ENCODE data around the gene KCNJ13. TPM values are rescaled to one million over a fixed set of nuclear protein-coding genes. Genes with fewer than 3 reads are reported as not detected.

The KCNJ13 gene
- total RNA-seq, 1 donor from 2014 or later, result 21.9 TPM

GRCh38 chr2:232802091-232802490 lies 25.7 kb upstream of the KCNJ13 start:
- Histone ChIP-seq H3K36me3 (peaks cover 29% of the 10 kb centered on the region), H4K20me1 (ENCODE audit: low read depth) (peaks cover 3% of the 10 kb centered on the region), H3K4me3 (no peak overlapping the region), H2AFZ (replicated peaks) (no peak overlapping the region), H3K27ac (no peak overlapping the region), H3K79me2 (ENCODE audit: low read depth) (no peaks in the 10 kb centered on the region), H3K4me1 (no peaks in the 10 kb centered on the region), H3K9me3 (ENCODE audit: low read depth) (no peaks in the 10 kb centered on the region), H3K4me2 (no peak overlapping the region), H3K27me3 (no peaks in the 10 kb centered on the region), H3K9ac (no peak overlapping the region), H3F3A (ENCODE audit: low read depth) (no peaks in the 10 kb centered on the region)
- H3K27ac Mint-ChIP-seq, result no peak overlapping the region
- peaks cover 42% of the 10 kb centered on the region for H3K36me3 Mint-ChIP-seq
- H3K4me3 Mint-ChIP-seq, result no peak overlapping the region
- no peak for DNase-seq (ENCODE audit: low spot score)
- TF ChIP-seq CTCF (IDR thresholded peaks at IDR 0.05), result no peak
- no peak for TF ChIP-seq EZH2 (IDR thresholded peaks at IDR 0.05)
- no peak for TF ChIP-seq EZH2phosphoT487 (IDR thresholded peaks at IDR 0.05)
- peaks cover 13% of the 10 kb centered on the region for H3K9me3 Mint-ChIP-seq
- H3K4me1 Mint-ChIP-seq, result no peaks in the 10 kb centered on the region
- peaks cover 3% of the 10 kb centered on the region for H3K27me3 Mint-ChIP-seq (ENCODE audit: insufficient read depth, low read depth)

- DNase-seq (ENCODE audit: low spot score), result no peak
- Mint-ChIP-seq H3K27ac (no peak overlapping the region), H3K4me3 (no peak overlapping the region), H3K9me3 (peaks cover 13% of the 10 kb centered on the region), H3K36me3 (peaks cover 44% of the 10 kb centered on the region), H3K4me1 (no peaks in the 10 kb centered on the region), H3K27me3 (ENCODE audit: insufficient read depth, low read depth) (peaks cover 3% of the 10 kb centered on the region)
- Histone ChIP-seq H3K4me2 (no peak overlapping the region), H2AFZ (replicated peaks) (no peak overlapping the region), H3K4me1 (no peaks in the 10 kb centered on the region), H3F3A (ENCODE audit: low read depth) (no peaks in the 10 kb centered on the region), H3K36me3 (peaks cover 22% of the 10 kb centered on the region), H3K9ac (no peak overlapping the region), H3K79me2 (ENCODE audit: low read depth) (no peaks in the 10 kb centered on the region), H3K9me3 (ENCODE audit: low read depth) (no peaks in the 10 kb centered on the region), H3K27ac (no peak overlapping the region), H4K20me1 (ENCODE audit: low read depth) (no peaks in the 10 kb centered on the region), H3K27me3 (no peaks in the 10 kb centered on the region), H3K4me3 (no peak overlapping the region)
- no peak for TF ChIP-seq EZH2 (IDR thresholded peaks at IDR 0.05)
- no peak for TF ChIP-seq EZH2phosphoT487 (IDR thresholded peaks at IDR 0.05)
- no peak for TF ChIP-seq CTCF (IDR thresholded peaks at IDR 0.05)
Measured at GRCh38 chr2:232800166-232800565, 23.8 kb upstream of the KCNJ13 start.

GRCh38 chr2:232798187-232798586 lies 21.8 kb upstream of the KCNJ13 start:
- Histone ChIP-seq H2AFZ (replicated peaks) (no peak overlapping the region), H4K20me1 (ENCODE audit: low read depth) (peaks cover 10% of the 10 kb centered on the region), H3K27ac (no peak overlapping the region), H3K4me2 (no peak overlapping the region), H3K4me3 (no peak overlapping the region), H3K36me3 (peaks cover 18% of the 10 kb centered on the region), H3K9ac (no peak overlapping the region), H3K79me2 (ENCODE audit: low read depth) (no peaks in the 10 kb centered on the region), H3K9me3 (ENCODE audit: low read depth) (no peaks in the 10 kb centered on the region), H3K27me3 (no peaks in the 10 kb centered on the region), H3K4me1 (peaks cover 16% of the 10 kb centered on the region), H3F3A (ENCODE audit: low read depth) (peaks cover 10% of the 10 kb centered on the region)
- no peak for DNase-seq (ENCODE audit: low spot score)
- Mint-ChIP-seq H3K9me3 (peaks cover 11% of the 10 kb centered on the region), H3K4me1 (no peaks in the 10 kb centered on the region), H3K27me3 (ENCODE audit: insufficient read depth, low read depth) (peaks cover 3% of the 10 kb centered on the region), H3K27ac (no peak overlapping the region), H3K4me3 (no peak overlapping the region), H3K36me3 (peaks cover 35% of the 10 kb centered on the region)
- no peak for TF ChIP-seq EZH2 (IDR thresholded peaks at IDR 0.05)
- TF ChIP-seq CTCF (IDR thresholded peaks at IDR 0.05), result no peak
- TF ChIP-seq EZH2phosphoT487 (IDR thresholded peaks at IDR 0.05), result no peak
